Fibroblast of the aortic adventitia (primary cell): ENCODE measurements around the gene ACSF3. TPM values are rescaled to one million over a fixed set of nuclear protein-coding genes. Genes with fewer than 3 reads are reported as not detected.

Experiments
- DNase-seq: peaks from one replicate; pipeline ENCODE4 v3.0.0-alpha.2; 2010; ENCODE audit warnings: low read depth
- H3K4me3 ChIP-seq: 2 replicates; pipeline ENCODE4 v1.5.1; 2011; ENCODE audit warnings: low read depth, mild to moderate bottlenecking, control low read depth, low read length, moderate library complexity
- CTCF ChIP-seq: IDR thresholded peaks from 2 replicates; pipeline ENCODE4 v1.5.1; 2011; ENCODE audit warnings: mild to moderate bottlenecking, low read length, control low read depth, inconsistent platforms; ENCODE audit not compliant: insufficient read depth
- total RNA-seq: library from RNA; depleted of rRNA; stranded (reverse); fragments of >200 nt; gene quantifications from 2 replicates; pipeline ENCODE4 v1.2.3, GENCODE V29; 2012; ENCODE audit warnings: low replicate concordance

The ACSF3 gene
- total RNA-seq, 1 donor, result 17.6 TPM

- TF ChIP-seq CTCF, result no peak
- DNase-seq, result no peak
- H3K4me3 ChIP-seq, result no peak overlapping the region
Measured at GRCh38 chr16:89200850-89201411, 107.3 kb downstream of the ACSF3 start.

GRCh38 chr16:89201439-89202377 is 108.1 kb downstream of the ACSF3 start:
- peak overlapping the region; percentile 54 for H3K4me3 ChIP-seq
- DNase-seq, result peak; percentile 52
- no peak for TF ChIP-seq CTCF

GRCh38 chr16:89202422-89203215 is 109.0 kb downstream of the ACSF3 start:
- no peak for DNase-seq
- H3K4me3 ChIP-seq, result no peak overlapping the region
- TF ChIP-seq CTCF, result no peak

Other genes with a start within 250 kb of the ACSF3 start
- 11.6 and 22.5 TPM in 2 replicates for gene GALNS, start 236.9 kb upstream of the ACSF3 start, total RNA-seq
- gene TRAPPC2L, start 236.7 kb upstream of the ACSF3 start, total RNA-seq, result 30.6 and 57.2 TPM in 2 replicates
- gene PABPN1L, start 227.2 kb upstream of the ACSF3 start, total RNA-seq, result not detected in 2 replicates
- gene CBFA2T3, start 116.6 kb upstream of the ACSF3 start, total RNA-seq, result not detected in 2 replicates
- gene CDH15, start 77.9 kb downstream of the ACSF3 start, total RNA-seq, result 0.09 TPM in 1 of 2 replicates, not detected in the other
- not detected in 2 replicates for gene SLC22A31, start 106.7 kb downstream of the ACSF3 start, total RNA-seq
- gene ZNF778, start 123.9 kb downstream of the ACSF3 start, total RNA-seq, result 8.0 and 13.8 TPM in 2 replicates